K562 (cell line): ENCODE data around the gene C4orf50. TPM values are rescaled to one million over a fixed set of nuclear protein-coding genes. Genes with fewer than 3 reads are reported as not detected.

Source experiments
- ATAC-seq: fragments of 200-7000 bp; cut with Tn5 transposase; 3 replicates; pipeline ENCODE4 v1.9.1; 2020; ENCODE audit warnings: moderate library complexity
- BruUV-seq: library from RNA; stranded (reverse); fragments of 400-500 nt; replicated peaks from 2 replicates; lab custom pipeline; 2021; lab: Mats Ljungman, UMichigan
- CTCF ChIA-PET: fragments of 300-600 bp; formaldehyde crosslinking; extraction: SDS; loops from one replicate; lab custom pipeline; 2021; ENCODE audit warnings: low intra/inter-chr PET ratio; lab: Yijun Ruan, JAX
- POLR2A ChIA-PET: fragments of 300-600, 350-650 bp; sonication (Branson Sonifier 250); formaldehyde crosslinking; extraction: SDS; loops from one replicate; lab custom pipeline; 2021; ENCODE audit warnings: antibody characterized with exemption, inconsistent platforms; lab: Yijun Ruan, JAX
- DNase-seq, 4 experiments: peaks; one replicate each; pipeline versions ENCODE4 v3.0.0 to v3.0.0-alpha.2; 2011 to 2018; ENCODE audit warnings: low spot score in 3 of 4, mixed read lengths in 3 of 4; ENCODE audit errors: extremely low read depth in 1 of 4
- FAIRE-seq: peaks from 2 replicates; lab custom pipeline; 2011; peaks lifted over from hg19 to GRCh38; lab: Jason Lieb, UNC
- H2AFZ ChIP-seq: 2 replicates; pipeline ENCODE4 v1.6.0; 2011; ENCODE audit warnings: low read depth, low read length, control low read depth, inconsistent platforms
- H3K27ac ChIP-seq: fragments of 200-600 bp; 3 replicates; pipeline ENCODE4 v1.8.0; 2011; ENCODE audit warnings: low read depth, mild to moderate bottlenecking, control low read depth, inconsistent platforms, low read length, moderate library complexity, mixed read lengths; ENCODE audit errors: extremely low read depth
- H3K27me3 ChIP-seq, 2 experiments: fragments of 300-600 bp in 1 of 2; 2 replicates in 1 of 2; 3 replicates in 1 of 2; pipeline versions ENCODE4 v1.6.0 to v1.8.0; 2011; ENCODE audit warnings: inconsistent platforms in 2 of 2, low read length in 2 of 2, mild to moderate bottlenecking in 1 of 2, mixed read lengths in 1 of 2, moderate library complexity in 1 of 2; ENCODE audit not compliant: control insufficient read depth in 2 of 2, insufficient read depth in 2 of 2
- H3K36me3 ChIP-seq: fragments of 300-600 bp; 3 replicates; pipeline ENCODE4 v1.8.0; 2011; ENCODE audit warnings: mild to moderate bottlenecking, low read length, inconsistent platforms; ENCODE audit not compliant: control insufficient read depth, insufficient read depth
- H3K4me1 ChIP-seq, 2 experiments: fragments of 200-600 bp in 1 of 2; replicated peaks in 1 of 2; 2 replicates in 1 of 2; 3 replicates in 1 of 2; pipeline versions ENCODE4 v1.5.1 to v1.8.0; 2011; ENCODE audit warnings: inconsistent platforms in 2 of 2, low read length in 2 of 2, mild to moderate bottlenecking in 1 of 2, mixed read lengths in 1 of 2, moderate library complexity in 1 of 2; ENCODE audit not compliant: control insufficient read depth in 2 of 2, insufficient read depth in 2 of 2
- H3K4me2 ChIP-seq: 2 replicates; pipeline ENCODE4 v1.6.1; 2011; ENCODE audit warnings: low read length, control low read depth, inconsistent platforms, mixed read lengths; ENCODE audit not compliant: insufficient read depth
- H3K4me3 ChIP-seq: fragments of 200-600 bp; sonication (generic), shearing (Covaris generic); 2 replicates; pipeline ENCODE4 v1.5.1; 2016; ENCODE audit warnings: control low read depth, inconsistent platforms
- H3K79me2 ChIP-seq: fragments of 200-600 bp; 3 replicates; pipeline ENCODE4 v1.8.0; 2011; ENCODE audit warnings: low read length, inconsistent platforms; ENCODE audit not compliant: control insufficient read depth, insufficient read depth
- H3K9ac ChIP-seq, 2 experiments: 2 replicates each; pipeline versions ENCODE4 v1.6.0 to v1.6.1; 2011; ENCODE audit warnings: low read depth in 2 of 2, low read length in 2 of 2, control low read depth in 1 of 2, inconsistent platforms in 1 of 2, mild to moderate bottlenecking in 1 of 2, mixed read lengths in 1 of 2; ENCODE audit not compliant: insufficient read depth in 1 of 2
- H3K9me1 ChIP-seq: one replicate; pipeline ENCODE4 v1.6.0; 2011; ENCODE audit warnings: inconsistent platforms, mild to moderate bottlenecking, low read length, moderate library complexity; ENCODE audit not compliant: control insufficient read depth, insufficient read depth
- H3K9me3 ChIP-seq: replicated peaks from 2 replicates; pipeline ENCODE4 v1.5.1; 2011; ENCODE audit warnings: low read depth, low read length, inconsistent platforms; ENCODE audit not compliant: control insufficient read depth, insufficient read depth
- H4K20me1 ChIP-seq: replicated peaks from 2 replicates; pipeline ENCODE4 v1.6.1; 2011; ENCODE audit warnings: low read length, inconsistent platforms, mixed read lengths; ENCODE audit not compliant: control insufficient read depth, insufficient read depth
- CEBPZ ChIP-seq: fragments of 150-350 bp; IDR thresholded peaks from 2 replicates; pipeline ENCODE4 v1.6.1; 2014; ENCODE audit warnings: low read depth, mild to moderate bottlenecking, low read length, borderline replicate concordance
- FOXP1 ChIP-seq: sonication (generic); formaldehyde crosslinking; IDR thresholded peaks from 2 replicates; pipeline ENCODE4 v1.8.0; 2022; ENCODE audit warnings: mild to moderate bottlenecking, missing genetic modification reagents
- GABPB2 ChIP-seq: fragments of 250-450 bp; sonication (Bioruptor Pico); conservative IDR thresholded peaks from 2 replicates; pipeline ENCODE4 v1.5.1; 2021; ENCODE audit warnings: mild to moderate bottlenecking
- HNRNPK ChIP-seq: fragments of 200-400 bp; formaldehyde crosslinking; IDR thresholded peaks from one replicate; pipeline ENCODE4 v1.6.1; 2018; ENCODE audit warnings: mild to moderate bottlenecking, low read depth, low read length; ENCODE audit not compliant: poor library complexity, severe bottlenecking
- KLF10 ChIP-seq: fragments of 250-450 bp; sonication (Bioruptor Pico); IDR thresholded peaks from 2 replicates; pipeline ENCODE4 v1.6.1; 2021; ENCODE audit warnings: matching md5 sums
- MCM2 ChIP-seq: fragments of 450-650 bp; IDR thresholded peaks from 2 replicates; pipeline ENCODE4 v1.6.1; 2017; ENCODE audit warnings: low read depth, mild to moderate bottlenecking
- NCOA6 ChIP-seq: fragments of 450-650 bp; IDR thresholded peaks from 2 replicates; pipeline ENCODE4 v1.6.1; 2017; ENCODE audit warnings: mild to moderate bottlenecking
- NFATC3 ChIP-seq: fragments of 450-650 bp; IDR thresholded peaks from 2 replicates; pipeline ENCODE4 v1.6.1; 2017; ENCODE audit warnings: mild to moderate bottlenecking
- PTBP1 ChIP-seq: fragments of 200-400 bp; formaldehyde crosslinking; IDR thresholded peaks from 2 replicates; pipeline ENCODE4 v1.6.1; 2017; ENCODE audit warnings: low read depth, low read length
- ZNF121 ChIP-seq: sonication (generic); formaldehyde crosslinking; conservative IDR thresholded peaks from 2 replicates; pipeline ENCODE4 v1.8.0; 2022; ENCODE audit warnings: missing genetic modification reagents
- ZNF140 ChIP-seq: fragments of 250-450 bp; sonication (Bioruptor Pico); IDR thresholded peaks from 2 replicates; pipeline ENCODE4 v1.8.0; 2021; ENCODE audit warnings: moderate library complexity, mild to moderate bottlenecking, inconsistent platforms
- ZNF311 ChIP-seq: fragments of 250-450 bp; sonication (Bioruptor Pico); IDR thresholded peaks from 2 replicates; pipeline ENCODE4 v1.4.0; 2020; ENCODE audit warnings: mild to moderate bottlenecking, moderate library complexity
- WGBS: fragments of 100-300 bp; shearing (Covaris generic); methylation state at CpG from one replicate; pipeline ENCODE4 v1.1.6; 2016; ENCODE audit warnings: low coverage, mixed read lengths; ENCODE audit not compliant: insufficient coverage; ENCODE audit errors: missing lambda C conversion rate; 5-methylcytosine and 5-hydroxymethylcytosine counted together
- in situ Hi-C: fragments of 300-500 bp; cut with MboI; formaldehyde crosslinking; loops from 4 replicates; pipeline ENCODE4 v1.15.0; 2018; ENCODE audit warnings: inconsistent platforms, mixed read lengths
- intact Hi-C: fragments of 100-400 bp; cut with micrococcal nuclease; formaldehyde crosslinking; loops from 2 replicates; pipeline ENCODE4 v1.14.2; 2022
- polyA plus RNA-seq, 8 experiments: library from polyadenylated mRNA; depleted of rRNA in 4 of 8; stranded (reverse) in 5 of 8; unstranded in 3 of 8; fragments of >200 nt; fragmentation: Nextera tagmentation in 2 of 8; fragmentation: Illumina TruSeq in 1 of 8; extraction: Ambion mirVana in 2 of 8; extraction: Trizol in 1 of 8; gene quantifications; 2 replicates each; pipeline versions ENCODE4 v1.2.1 to v1.2.3, GENCODE V29; 2011 to 2014; ENCODE audit warnings: inconsistent platforms in 1 of 8, missing spikeins in 1 of 8
- total RNA-seq, 7 experiments: library from RNA; depleted of rRNA in 6 of 7; stranded (reverse); fragments of >200 nt in 6 of 7; fragmentation: Illumina TruSeq in 2 of 7; extraction: Trizol in 2 of 7; gene quantifications; 2 replicates each; pipeline versions ENCODE4 v1.2.1 to v1.2.3, GENCODE V29; 2011 to 2021; ENCODE audit warnings: low replicate concordance in 1 of 7
- TF ChIP-seq, protein P1 (sequence below): fragments of 250-450 bp; sonication (Bioruptor Pico); IDR thresholded peaks from 2 replicates; pipeline ENCODE4 v1.8.0; 2022; ENCODE audit warnings: inconsistent platforms, mild to moderate bottlenecking, moderate library complexity, borderline replicate concordance

Gene C4orf50
- total and polyA plus RNA-seq, 9 of the 15 experiments (the other 6 are each of a cell fraction or from before 2014, with no cell fraction given), result not detected

- no peaks in the 10 kb centered on the region; the same call in 1 of the 2 replicates for H4K20me1 ChIP-seq
- H3K4me1 ChIP-seq, result no peaks in the 10 kb centered on the region
- CTCF ChIA-PET, result interaction anchor here (1.6 to 1.9 kb wide), 2 partner anchors 89 to 332 kb away, joined by 4 to 15 read pairs; no protein-coding TSS in a partner anchor
- intact Hi-C loops, result loop anchor here (2.0 to 5.0 kb wide), 2 partner anchors 253 to 327 kb away; no protein-coding TSS in a partner anchor
- peaks cover 0 to 3% of the 10 kb centered on the region in 2 experiments; a peak in 2 of 5 replicates for H3K27me3 ChIP-seq
- WGBS, result 0% methylated on average over 6 of the region's 6 CpGs
- no peak for ATAC-seq
- TF ChIP-seq FOXP1 (CRISPR knock-in tag) (no peak), CEBPZ (no peak), ZNF140 (CRISPR knock-in tag) (no peak), HNRNPK (no peak), NFATC3 (no peak), KLF10 (no peak), PTBP1 (no peak), ZNF121 (CRISPR knock-in tag) (no peak), ZNF311 (CRISPR knock-in tag) (no peak), GABPB2 (CRISPR knock-in tag) (no peak), NCOA6 (no peak), MCM2 (no peak)
- TF ChIP-seq, protein P1, sequence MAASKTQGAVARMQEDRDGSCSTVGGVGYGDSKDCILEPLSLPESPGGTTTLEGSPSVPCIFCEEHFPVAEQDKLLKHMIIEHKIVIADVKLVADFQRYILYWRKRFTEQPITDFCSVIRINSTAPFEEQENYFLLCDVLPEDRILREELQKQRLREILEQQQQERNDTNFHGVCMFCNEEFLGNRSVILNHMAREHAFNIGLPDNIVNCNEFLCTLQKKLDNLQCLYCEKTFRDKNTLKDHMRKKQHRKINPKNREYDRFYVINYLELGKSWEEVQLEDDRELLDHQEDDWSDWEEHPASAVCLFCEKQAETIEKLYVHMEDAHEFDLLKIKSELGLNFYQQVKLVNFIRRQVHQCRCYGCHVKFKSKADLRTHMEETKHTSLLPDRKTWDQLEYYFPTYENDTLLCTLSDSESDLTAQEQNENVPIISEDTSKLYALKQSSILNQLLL (CRISPR knock-in tag), result no peak
- TF ChIP-seq, all 486 proteins: peak for 0
- H3K9me3 ChIP-seq, result peaks cover 3% of the 10 kb centered on the region; the same call in 1 of the 2 replicates
- no peak overlapping the region for H3K4me2 ChIP-seq
- H3K79me2 ChIP-seq, result no peaks in the 10 kb centered on the region
- no peak overlapping the region for H3K27ac ChIP-seq
- no peak overlapping the region for H2AFZ ChIP-seq
- no peaks in the 10 kb centered on the region for H3K9me1 ChIP-seq
- no peak for FAIRE-seq
- no peak overlapping the region for H3K4me3 ChIP-seq
- POLR2A ChIA-PET, result no interaction called here
- in situ Hi-C loops, result loop anchor here (5.0 kb wide), 1 partner anchor 328 kb away; no protein-coding TSS in a partner anchor
- BruUV-seq, result no TSS peak
- no peaks in the 10 kb centered on the region for H3K36me3 ChIP-seq
- no peak for DNase-seq
- H3K9ac ChIP-seq, result no peak overlapping the region
These were observed 18.9 kb downstream of the C4orf50 start for GRCh38 chr4:5999356-5999755.
